Uterus (tissue), 2 donors: Measurements from ENCODE around the gene ZDHHC8.

Experiments
- POLR2A ChIP-seq, 2 donors: fragments of 450-650 bp; IDR thresholded peaks; one replicate each; pipeline ENCODE4 v1.6.1; 2016; ENCODE audit warnings: antibody characterized with exemption in 2 of 2, mild to moderate bottlenecking in 1 of 2, moderate library complexity in 1 of 2
- TF ChIP-seq, protein P1 (sequence below), 4 experiments: fragments of 200-600 bp in 2 of 4; fragments of 450-650 bp in 2 of 4; sonication (generic) in 2 of 4; IDR thresholded peaks; one replicate each; pipeline ENCODE4 v1.5.1; 2016 to 2019; ENCODE audit warnings: antibody characterized with exemption in 4 of 4, mild to moderate bottlenecking in 2 of 4, moderate library complexity in 1 of 4

DNA sequence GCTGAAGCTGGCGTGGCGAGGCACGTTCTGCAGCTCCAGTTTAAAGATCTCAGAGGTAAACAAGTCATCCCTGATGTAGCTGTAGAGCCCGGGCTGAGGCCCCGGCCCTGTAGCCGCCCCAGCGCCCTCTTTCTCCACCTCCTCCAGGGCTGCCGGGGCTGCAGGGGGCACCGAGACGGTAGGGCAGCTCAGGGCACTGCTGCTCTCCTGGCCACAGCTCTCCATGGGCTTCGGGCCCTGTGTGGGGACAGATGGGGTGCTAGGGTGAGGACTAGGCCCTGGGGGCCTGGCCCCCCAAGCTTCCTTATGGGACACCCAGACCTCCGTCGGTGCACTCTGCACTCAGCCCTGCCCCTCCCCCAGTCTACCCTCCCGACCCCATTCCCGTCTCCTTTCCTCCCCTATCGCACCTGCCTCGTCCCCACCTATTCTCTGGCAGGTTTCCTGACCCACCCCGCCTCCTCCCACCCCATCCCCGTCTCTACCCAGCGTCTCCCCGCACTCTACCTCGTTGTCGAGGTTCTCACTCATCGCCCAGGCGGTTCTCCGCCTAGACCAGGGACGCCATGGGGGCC, 15.1 kb upstream of the ZDHHC8 start:
- TF ChIP-seq, protein P1, sequence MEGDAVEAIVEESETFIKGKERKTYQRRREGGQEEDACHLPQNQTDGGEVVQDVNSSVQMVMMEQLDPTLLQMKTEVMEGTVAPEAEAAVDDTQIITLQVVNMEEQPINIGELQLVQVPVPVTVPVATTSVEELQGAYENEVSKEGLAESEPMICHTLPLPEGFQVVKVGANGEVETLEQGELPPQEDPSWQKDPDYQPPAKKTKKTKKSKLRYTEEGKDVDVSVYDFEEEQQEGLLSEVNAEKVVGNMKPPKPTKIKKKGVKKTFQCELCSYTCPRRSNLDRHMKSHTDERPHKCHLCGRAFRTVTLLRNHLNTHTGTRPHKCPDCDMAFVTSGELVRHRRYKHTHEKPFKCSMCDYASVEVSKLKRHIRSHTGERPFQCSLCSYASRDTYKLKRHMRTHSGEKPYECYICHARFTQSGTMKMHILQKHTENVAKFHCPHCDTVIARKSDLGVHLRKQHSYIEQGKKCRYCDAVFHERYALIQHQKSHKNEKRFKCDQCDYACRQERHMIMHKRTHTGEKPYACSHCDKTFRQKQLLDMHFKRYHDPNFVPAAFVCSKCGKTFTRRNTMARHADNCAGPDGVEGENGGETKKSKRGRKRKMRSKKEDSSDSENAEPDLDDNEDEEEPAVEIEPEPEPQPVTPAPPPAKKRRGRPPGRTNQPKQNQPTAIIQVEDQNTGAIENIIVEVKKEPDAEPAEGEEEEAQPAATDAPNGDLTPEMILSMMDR (IDR thresholded peaks at IDR 0.05) = no peak
- no peak for TF ChIP-seq POLR2A (IDR thresholded peaks at IDR 0.05)
